Middle frontal gyrus (tissue), 1 donor: Measurements from ENCODE around the gene FZD1.

ENCODE experiments used
- DNase-seq: peaks from one replicate; pipeline ENCODE4 v3.0.0-alpha.2; 2015; ENCODE audit warnings: low spot score; ENCODE audit errors: extremely low spot score

FZD1 gene

GRCh38 chr7:91264046-91264923 is at the start of gene FZD1:
Gene FZD1, plus strand, starts transcription at chr7:91264433. Its CDS starts 448 bp downstream, at chr7:91264881.
- peak; percentile 92 for DNase-seq

GRCh38 chr7:91226411-91226810 is 37.8 kb upstream of the FZD1 start:
- no peak for DNase-seq

GRCh38 chr7:91228327-91228726 is 35.9 kb upstream of the FZD1 start:
- DNase-seq = no peak

- no peak for DNase-seq
These were observed 35.2 kb upstream of the FZD1 start for GRCh38 chr7:91228927-91229558.

- no peak for DNase-seq
These were observed 34.1 kb upstream of the FZD1 start for GRCh38 chr7:91230100-91230499.

- DNase-seq = no peak
These were observed 33.7 kb upstream of the FZD1 start for GRCh38 chr7:91230503-91230902.

- DNase-seq = no peak
These were observed 31.0 kb upstream of the FZD1 start for GRCh38 chr7:91233212-91233611.

GRCh38 chr7:91235211-91235832 is 28.9 kb upstream of the FZD1 start:
- no peak for DNase-seq

- DNase-seq = no peak
These were observed 25.0 kb upstream of the FZD1 start for GRCh38 chr7:91239171-91239604.

- no peak for DNase-seq
These were observed 24.5 kb upstream of the FZD1 start for GRCh38 chr7:91239772-91240171.

GRCh38 chr7:91240376-91240941 is 23.8 kb upstream of the FZD1 start:
- no peak for DNase-seq

- DNase-seq = no peak
These were observed 22.0 kb upstream of the FZD1 start for GRCh38 chr7:91242097-91242844.

- no peak for DNase-seq
These were observed 20.5 kb upstream of the FZD1 start for GRCh38 chr7:91243591-91244301.

GRCh38 chr7:91247500-91247899 is 16.7 kb upstream of the FZD1 start:
- no peak for DNase-seq

GRCh38 chr7:91248996-91249395 is 15.2 kb upstream of the FZD1 start:
- no peak for DNase-seq

- no peak for DNase-seq
These were observed 14.6 kb upstream of the FZD1 start for GRCh38 chr7:91249506-91250233.

- no peak for DNase-seq
These were observed 13.5 kb upstream of the FZD1 start for GRCh38 chr7:91250706-91251105.

- no peak for DNase-seq
These were observed 12.4 kb upstream of the FZD1 start for GRCh38 chr7:91251877-91252276.

- no peak for DNase-seq
These were observed 718 bp upstream of the FZD1 start for GRCh38 chr7:91263384-91264045.
